Measurements from ENCODE around the gene COX6A2.

DNA sequence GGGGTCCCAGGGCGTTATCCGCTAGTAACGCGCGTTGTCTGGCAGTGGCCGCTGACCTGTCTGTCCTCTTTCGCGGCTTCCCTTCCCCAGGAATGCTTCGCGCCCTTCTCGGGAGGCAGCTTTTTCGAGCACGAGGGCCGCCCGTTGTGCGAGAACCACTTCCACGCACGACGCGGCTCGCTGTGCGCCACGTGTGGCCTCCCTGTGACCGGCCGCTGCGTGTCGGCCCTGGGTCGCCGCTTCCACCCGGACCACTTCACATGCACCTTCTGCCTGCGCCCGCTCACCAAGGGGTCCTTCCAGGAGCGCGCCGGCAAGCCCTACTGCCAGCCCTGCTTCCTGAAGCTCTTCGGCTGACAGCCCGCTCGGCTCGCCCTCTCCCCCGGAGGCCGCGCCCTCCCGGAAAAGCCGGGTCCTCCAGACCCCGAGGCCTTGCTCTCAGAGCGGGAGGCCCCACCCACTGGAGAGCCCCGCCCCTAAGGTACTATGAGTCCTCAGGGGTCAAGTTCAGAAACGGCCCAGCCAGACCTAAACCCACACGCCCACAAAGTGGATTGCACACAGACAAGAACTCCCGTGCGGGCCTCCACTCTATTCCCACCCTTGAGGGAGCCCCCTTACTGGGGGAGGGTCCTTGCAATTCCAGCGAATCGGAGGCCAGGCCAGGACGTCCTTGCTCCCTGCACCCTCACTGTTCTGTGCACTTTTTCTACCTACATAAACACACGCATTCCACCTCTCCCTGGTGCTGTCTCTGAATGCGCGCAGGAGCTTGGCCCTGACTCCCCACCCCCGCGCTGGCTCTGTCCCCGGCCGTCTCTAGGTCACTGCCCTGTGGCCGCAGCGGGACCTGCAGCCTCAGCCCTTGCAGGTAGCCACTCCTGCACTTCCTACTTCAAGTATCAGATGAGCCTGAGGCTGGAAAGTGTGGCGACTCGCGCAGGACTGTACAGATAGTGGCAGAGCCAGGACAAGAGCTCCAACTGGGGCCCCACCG, 49.4 kb upstream of the COX6A2 start:
- TF ChIP-seq, protein P1, sequence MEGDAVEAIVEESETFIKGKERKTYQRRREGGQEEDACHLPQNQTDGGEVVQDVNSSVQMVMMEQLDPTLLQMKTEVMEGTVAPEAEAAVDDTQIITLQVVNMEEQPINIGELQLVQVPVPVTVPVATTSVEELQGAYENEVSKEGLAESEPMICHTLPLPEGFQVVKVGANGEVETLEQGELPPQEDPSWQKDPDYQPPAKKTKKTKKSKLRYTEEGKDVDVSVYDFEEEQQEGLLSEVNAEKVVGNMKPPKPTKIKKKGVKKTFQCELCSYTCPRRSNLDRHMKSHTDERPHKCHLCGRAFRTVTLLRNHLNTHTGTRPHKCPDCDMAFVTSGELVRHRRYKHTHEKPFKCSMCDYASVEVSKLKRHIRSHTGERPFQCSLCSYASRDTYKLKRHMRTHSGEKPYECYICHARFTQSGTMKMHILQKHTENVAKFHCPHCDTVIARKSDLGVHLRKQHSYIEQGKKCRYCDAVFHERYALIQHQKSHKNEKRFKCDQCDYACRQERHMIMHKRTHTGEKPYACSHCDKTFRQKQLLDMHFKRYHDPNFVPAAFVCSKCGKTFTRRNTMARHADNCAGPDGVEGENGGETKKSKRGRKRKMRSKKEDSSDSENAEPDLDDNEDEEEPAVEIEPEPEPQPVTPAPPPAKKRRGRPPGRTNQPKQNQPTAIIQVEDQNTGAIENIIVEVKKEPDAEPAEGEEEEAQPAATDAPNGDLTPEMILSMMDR (optimal IDR thresholded peaks at IDR 0.05 in 1 of 3, IDR thresholded peaks at IDR 0.05 in 1 of 3, conservative IDR thresholded peaks at IDR 0.05 in 1 of 3; ENCODE audit: extremely low read depth in 1 of 3, insufficient read depth in 2 of 3, low read length in 3 of 3) = no peak
- TF ChIP-seq EZH2 (IDR thresholded peaks at IDR 0.05; ENCODE audit: low read length) = no peak

All from keratinocyte (primary cell).